HG03571 (cell line): ENCODE results near the gene DGLUCY.
A peak's percentile ranks its signal among the peaks of the same experiment; 100 is the strongest.
"Not testable (repeated sequence)": the region's sequence is repeated elsewhere in the genome, so short reads cannot be mapped to it uniquely, and the experiment has no call there.

Experiments used
- ATAC-seq: cut with Tn5 transposase; IDR thresholded peaks from one replicate; pipeline ENCODE4 v1.9.1; 2021; ENCODE audit not compliant: unreplicated experiment

The DGLUCY gene

DNA sequence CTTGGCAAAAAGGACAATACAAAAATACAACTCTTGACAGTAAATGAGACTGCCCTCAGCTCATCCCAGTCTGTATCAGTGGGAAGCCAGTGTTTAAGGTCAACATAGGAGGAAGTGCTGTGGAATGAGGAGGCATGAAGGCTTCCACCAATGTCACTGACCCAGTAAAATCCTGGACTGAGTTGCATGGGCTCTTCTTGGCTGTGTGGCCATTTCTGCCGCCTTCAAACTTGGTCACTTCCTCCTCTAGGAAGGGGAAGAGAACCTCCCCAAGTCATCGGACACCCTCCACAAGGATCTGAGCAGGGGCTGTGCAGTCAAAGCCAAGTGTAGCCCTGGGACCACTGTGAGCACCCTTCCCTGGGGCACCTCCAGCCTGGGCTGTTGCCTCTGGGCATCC, 118.7 kb downstream of the DGLUCY start:
- no peak for ATAC-seq

- no peak for ATAC-seq
Observed at GRCh38 chr14:91233936-91234790, 120.3 kb downstream of the DGLUCY start.

DNA sequence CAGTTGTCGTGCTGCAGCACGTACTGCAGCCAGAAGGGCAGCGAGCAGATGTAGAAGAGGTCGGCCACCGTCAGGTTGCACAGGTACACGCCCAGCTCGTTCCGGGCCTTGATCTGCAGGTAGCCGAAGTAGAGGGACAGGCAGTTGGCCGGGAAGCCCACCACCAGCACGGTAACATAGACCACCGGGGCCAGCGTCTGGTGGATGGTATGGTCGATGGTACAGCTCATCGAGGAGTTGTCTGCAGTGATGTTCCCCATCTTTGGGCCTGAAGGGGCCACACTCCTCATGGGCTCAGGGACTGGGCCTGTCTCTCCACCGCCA, 120.9 kb downstream of the DGLUCY start:
- no peak for ATAC-seq

DNA sequence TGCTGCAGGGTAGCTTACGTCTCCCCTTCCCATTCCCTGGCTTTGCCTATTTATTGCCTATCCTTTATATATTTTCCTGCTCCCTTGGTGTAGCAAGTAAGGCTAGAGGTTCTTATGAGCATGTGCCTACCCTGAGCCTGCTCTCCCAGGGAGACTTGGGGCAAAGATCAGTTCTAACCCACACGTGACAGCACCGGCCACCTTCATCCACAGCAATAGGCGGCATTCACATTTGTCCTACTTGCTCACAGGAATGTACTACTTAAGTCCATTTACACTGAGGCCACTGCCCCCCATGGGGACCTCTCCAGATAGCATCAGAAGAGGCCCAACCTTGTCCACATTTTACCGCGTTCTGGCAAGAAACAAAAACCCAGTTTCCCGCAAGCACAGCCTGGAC, 122.0 kb downstream of the DGLUCY start:
- ATAC-seq: no peak

GRCh38 chr14:91237219-91237618, 123.3 kb downstream of the DGLUCY start:
- no peak for ATAC-seq

DNA sequence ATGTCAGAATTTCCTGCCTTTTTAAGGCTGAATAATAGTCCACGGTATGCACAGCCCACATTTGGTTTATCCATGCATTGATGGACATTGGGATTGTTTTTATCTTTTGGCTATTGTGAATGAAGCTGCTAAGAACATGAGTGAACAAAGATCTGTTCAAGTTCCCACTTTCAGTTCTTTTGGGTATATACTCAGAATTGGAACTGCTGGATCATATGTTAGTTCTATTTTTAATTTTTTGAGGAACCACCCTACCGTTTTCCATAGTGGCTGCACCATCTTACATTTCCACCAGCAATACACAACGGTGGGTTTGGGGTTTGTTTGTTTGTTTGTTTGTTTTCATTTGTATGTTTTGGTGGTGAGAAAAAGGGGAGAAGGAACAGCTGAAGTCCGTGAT, 124.2 kb downstream of the DGLUCY start:
- ATAC-seq: no peak

- no peak for ATAC-seq
Observed at GRCh38 chr14:91238661-91239060, 124.8 kb downstream of the DGLUCY start.

DNA sequence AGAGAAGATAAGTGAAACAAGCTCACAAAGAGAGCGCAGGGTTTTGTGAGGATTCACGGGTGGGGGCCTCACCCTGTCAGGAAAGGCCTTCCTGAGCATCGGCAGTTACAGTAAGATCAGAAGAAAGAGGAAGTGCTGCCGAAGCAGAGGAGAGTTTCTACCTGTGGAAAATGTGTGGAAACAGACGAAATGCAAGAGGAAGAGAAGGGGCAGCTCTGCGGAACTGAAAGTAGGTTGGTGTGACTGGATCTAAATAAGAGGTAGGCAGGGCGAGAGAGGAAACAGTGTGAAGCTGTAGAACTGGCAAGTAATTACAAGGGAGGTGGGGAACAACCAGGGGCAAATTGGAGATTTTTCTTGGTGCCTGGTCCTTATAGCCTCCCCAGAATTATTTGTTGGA, 128.0 kb downstream of the DGLUCY start:
- ATAC-seq: peak; percentile 51

GRCh38 chr14:91242635-91243034, 128.8 kb downstream of the DGLUCY start:
- ATAC-seq: no peak

GRCh38 chr14:91243074-91243471, 129.2 kb downstream of the DGLUCY start:
- ATAC-seq: no peak

DNA sequence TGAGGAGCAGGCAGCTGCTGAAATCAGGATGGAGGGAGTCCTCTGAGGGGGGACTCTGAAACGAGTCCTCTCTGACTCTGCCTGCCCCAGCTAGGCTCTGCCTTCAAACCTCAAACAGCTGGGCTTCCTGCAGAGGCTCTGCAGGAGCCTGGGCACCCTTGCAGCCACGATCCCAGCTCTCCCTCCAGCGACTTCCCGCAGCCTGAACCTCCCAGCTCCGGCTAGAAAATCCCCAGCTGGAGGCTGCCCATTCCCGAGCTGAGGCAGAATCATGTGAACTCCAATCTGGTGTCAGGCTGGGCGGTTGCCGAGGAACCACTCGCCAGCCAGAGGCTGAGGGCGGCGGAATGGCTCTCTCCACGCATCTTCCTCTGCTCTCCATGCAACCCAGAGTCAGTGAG, 130.6 kb downstream of the DGLUCY start, which contains the start of gene GPR68:
GPR68 (minus strand) TSS at position 204 of the 401 bp plus-strand sequence. CDS start 9,654 bp downstream, outside the sequence.
- ATAC-seq: no peak

DNA sequence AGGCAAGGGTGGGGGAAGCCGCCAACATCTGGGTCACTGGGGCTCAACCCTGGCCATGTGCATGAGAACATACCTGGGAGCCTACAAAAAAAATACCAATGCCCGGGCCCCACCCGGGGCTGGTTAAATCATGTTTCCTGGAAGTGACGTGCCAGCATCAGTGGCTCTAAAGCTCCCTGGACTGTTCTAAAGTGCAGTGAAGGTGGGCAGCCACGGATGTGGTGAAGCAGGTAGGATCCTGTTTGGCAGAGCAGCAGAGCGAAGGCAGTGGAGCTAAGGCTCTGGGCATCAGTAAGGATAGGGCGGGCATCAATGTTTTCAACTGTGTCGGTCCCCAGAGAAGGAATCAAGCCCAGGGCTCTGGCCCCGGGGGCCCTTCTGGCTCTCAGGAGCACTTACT, 131.2 kb downstream of the DGLUCY start:
- ATAC-seq: no peak

DNA sequence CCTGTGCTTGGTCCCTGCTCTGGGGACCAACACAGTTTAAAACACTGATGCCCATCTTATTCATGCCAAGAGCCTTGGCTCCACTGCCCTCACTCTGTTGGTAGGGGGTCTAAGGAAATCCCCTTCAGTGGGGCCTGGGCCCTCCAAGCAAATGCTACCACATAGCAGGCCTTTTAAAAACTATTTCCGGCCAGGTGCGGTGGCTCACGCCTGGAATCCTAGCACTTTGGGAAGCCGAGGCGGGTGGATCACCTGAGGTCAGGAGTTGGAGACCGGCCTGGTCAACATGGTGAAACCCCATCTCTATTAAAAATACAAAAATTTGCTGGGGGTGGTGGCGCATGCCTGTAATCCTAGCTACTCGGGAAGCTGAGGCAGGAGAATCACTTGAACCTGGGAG, 131.7 kb downstream of the DGLUCY start:
- ATAC-seq: not testable (repeated sequence)

GRCh38 chr14:91246051-91246852, 132.4 kb downstream of the DGLUCY start:
- no peak for ATAC-seq

DNA sequence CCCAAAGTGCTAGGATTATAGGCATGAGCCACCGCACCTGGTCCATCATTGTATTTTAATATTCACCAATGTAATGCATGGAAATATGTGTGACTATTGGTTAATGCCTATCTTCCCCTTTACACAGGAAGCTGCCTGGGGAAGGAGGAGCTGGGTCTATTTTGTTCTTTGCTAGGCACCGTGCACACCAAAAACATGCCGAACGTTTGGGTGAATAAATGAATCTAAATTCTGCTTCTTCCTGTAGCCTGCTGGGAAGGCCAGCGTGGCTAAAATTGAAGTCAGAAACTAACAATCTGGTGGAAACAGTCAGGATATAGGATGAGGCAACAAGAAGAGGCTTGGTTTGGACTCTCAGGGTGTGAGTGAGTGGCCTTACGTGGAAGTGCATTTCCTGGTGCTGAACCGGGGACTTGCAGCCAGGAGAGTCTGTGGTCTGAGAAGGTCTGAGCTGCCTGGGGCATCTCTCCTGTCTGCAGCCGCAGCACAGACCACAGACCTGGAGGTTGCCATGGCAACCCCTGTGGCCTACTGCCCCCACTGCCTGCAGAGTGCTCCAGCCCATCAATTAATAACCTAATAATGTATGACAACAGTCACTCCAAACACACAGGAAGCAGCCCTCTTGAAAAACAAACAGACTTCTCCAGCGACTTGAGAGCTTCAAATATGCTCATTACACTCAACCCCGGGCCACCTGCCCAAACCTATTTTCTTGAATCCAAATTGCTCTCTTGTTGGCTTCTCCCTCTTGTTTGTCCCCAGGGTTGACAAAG, 136.2 kb downstream of the DGLUCY start:
- peak; percentile 85 for ATAC-seq

DNA sequence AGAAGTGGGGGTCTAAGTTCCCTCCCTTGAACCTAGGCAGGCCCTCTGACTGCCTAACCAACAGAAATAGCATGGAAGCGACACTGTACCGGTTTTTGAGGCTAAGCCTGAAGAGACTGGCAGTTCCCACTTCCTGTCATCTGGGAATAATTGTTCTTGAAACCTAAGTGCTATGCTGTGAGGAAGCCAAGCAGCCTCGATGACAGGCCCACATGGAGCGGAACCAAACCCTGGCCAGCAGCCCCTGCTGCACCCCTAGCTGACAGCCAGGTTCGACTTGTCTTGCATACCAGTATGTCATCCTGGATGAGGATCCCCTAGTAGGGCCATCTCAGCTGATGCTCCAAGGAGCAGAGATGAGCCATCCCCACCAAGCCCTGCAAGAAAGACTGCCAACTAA, 137.0 kb downstream of the DGLUCY start:
- no peak for ATAC-seq

DNA sequence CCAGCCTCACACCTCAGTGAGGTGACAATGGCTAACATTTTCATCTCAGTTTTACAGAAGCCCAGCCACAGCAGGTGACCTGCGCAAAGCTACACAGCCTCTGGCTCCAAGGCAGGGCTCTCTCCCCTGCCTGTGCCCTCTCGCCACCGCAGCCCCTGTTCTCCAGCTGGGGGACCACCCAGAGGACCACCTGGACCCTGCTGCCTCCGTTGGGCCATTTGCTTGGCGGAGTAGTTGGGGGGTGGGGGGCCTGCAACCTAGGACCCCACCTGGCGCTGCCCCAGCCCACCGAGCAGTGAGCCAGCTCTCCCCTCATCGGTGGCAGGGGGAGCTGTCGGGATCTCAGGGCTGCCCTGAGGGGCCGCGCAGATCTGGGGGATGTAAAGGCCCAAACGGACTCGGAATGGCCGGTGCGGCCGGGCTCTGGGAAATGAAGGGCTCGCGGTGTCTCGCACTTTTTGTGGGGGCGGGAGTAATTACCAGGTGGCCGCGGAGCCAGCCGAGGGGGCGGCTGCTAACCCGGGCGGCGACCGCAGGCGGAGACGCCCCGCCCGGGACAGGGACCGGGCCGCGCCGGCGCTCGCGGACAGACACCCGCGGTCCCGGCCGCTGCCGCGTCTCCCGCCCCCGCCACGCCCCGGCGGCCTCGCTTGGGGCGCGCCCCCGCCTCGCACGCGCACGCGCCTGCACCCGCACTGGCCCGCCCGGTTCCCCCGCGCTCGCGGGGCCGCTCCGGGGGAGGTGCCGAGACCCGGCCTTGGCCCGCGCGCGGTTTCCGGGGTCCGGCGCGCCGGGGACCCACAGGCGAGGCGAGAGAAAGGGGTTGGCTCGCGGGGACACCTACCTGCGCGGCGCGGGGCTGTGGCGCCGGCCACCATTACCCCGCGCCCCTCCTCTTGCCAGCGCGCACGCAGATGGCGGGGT, 139.3 kb downstream of the DGLUCY start:
- no peak for ATAC-seq

DNA sequence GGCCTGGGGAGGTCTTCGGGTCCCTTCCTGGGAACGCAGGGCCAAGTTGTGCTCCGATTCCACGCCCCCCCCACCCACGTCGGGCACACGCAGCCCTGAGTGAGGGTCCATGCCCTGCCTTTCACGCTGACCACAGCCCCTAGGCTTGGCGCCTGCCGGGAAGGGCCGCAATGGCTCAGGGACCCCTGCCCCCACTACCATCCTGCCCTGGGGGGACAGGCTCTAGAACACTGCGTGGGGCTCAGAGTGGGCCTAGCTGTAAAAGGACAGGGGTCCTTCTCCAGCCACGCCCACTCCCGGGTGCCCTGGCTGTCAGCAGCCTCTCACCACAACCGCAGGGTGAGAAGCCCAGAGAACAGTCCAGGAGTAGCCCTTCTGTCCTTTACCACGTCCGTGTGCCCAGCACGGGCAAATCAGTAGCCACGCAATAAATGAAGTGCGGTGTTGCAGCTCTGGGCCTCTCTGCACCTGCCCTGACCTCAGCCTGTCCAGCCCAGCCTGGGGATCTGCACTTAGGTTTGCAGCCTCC, 140.0 kb downstream of the DGLUCY start:
- no peak for ATAC-seq

DNA sequence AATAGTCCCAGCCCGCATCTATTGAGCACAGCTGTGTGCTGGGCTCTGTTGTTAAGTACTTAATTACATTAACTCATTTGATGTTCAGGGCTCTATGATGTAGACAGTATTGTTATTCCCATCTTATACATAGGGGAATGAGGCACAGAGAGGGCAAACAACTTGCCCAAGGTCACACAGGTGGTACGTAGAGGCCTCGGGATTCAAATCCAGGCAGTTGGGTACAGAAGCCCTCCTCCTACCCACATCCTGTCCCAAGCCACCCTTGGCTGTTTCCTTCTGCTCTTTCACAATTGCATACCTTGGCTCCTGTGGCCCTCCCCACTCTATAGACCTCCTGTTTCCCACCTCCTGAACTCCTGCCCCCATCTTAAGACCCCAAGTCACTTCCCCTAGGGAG, 140.6 kb downstream of the DGLUCY start:
- ATAC-seq: no peak

GRCh38 chr14:91255026-91255695, 141.3 kb downstream of the DGLUCY start:
- ATAC-seq: no peak
